DLD1 (cell line): ENCODE results near the gene PALS2.

Source experiments
- in situ Hi-C: cut with HindIII; loops from 2 replicates; pipeline ENCODE4 v1.10.0; 2017; ENCODE audit warnings: low sequenced_read_pairs

PALS2 gene, protein sequence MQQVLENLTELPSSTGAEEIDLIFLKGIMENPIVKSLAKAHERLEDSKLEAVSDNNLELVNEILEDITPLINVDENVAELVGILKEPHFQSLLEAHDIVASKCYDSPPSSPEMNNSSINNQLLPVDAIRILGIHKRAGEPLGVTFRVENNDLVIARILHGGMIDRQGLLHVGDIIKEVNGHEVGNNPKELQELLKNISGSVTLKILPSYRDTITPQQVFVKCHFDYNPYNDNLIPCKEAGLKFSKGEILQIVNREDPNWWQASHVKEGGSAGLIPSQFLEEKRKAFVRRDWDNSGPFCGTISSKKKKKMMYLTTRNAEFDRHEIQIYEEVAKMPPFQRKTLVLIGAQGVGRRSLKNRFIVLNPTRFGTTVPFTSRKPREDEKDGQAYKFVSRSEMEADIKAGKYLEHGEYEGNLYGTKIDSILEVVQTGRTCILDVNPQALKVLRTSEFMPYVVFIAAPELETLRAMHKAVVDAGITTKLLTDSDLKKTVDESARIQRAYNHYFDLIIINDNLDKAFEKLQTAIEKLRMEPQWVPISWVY

DNA sequence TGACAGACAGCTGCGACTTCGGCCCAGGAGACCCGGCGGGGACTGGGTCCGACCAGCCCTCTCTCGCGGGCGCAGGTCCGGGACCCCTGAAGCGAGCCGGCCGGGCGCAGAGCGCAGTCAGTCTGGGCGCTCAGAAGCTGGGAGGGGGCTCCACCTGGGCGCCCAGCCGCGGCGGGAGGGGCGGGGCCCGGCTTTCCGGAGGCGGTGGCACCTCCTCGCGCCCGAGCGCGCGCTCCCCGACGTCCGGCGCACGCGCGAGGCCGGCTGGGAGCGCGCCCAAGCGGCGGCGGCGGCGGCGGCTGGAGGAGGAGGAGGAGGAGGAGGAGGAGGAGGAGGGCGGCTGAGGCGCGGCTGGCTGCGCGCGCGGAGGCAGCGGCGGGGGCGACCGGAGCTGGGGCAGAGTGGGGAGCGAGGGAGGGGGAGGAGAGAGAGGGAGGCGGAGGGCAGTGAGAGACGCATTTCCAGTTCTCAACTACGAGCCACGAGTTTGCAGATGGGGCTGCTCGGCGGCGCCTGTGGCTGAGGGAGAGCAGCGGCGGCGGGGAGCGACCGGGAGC lies at the start of gene PALS2:
TSS of gene PALS2 (plus strand) at position 456 of the 557 bp plus-strand sequence. CDS start 50,216 bp downstream, outside the sequence.
- in situ Hi-C loops = no loop called here

DNA sequence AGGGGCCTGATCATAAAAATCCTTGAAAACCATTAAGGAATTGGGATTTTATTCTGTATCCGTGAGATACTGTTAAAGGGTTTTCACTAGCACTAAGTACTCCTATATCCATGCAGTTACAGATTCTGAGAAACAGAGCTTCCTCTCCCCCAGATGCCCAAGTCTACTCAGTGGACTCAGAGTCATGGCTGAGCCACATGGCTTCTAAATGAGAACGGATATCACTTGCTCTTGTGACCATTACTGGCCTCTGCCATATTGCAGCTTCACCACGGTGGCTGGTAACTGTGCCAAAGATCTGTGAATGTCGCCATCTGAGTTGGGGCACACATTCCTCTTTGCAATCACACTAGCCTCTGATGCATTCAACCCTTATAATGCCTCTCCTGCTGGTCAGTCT lies 42.0 kb upstream of the PALS2 start:
- in situ Hi-C loops = no loop called here

DNA sequence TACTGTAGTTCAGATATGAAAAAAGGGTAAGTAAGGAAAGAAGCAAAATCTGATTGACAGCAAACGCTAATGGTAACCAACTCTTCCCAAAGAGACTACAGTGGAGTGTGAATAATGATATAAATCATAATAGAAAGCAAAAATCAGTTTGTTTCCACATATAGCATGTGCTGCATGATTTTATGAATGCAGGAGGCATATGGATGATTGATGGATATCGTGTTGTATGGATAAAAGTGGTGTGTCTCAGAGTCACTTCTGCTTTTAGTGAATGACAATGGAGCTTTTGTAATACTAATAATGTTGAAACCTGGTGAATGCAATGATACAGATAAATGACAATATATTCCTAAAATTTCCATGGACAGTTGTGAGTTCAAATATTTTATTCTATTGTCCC lies 36.6 kb upstream of the PALS2 start:
- in situ Hi-C loops = no loop called here

DNA sequence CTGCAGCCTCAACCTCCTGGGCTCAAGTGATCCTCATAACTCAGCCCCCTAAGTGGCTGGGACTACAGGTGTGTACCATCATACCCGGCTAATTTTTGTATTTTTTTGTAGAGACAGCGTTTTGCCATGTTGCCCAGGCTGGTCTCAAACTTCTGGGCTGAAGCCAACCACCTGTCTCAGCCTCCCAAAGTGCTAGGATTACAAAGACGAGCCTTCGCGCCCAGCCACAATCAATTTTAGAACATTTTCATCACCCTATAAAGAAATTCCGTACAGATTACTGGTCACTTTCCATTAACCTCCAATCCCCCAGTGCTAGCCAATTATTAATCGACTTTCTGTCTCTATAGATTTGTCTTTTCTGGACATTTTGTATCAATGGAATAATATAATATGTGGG lies 32.3 kb upstream of the PALS2 start:
- in situ Hi-C loops = no loop called here

DNA sequence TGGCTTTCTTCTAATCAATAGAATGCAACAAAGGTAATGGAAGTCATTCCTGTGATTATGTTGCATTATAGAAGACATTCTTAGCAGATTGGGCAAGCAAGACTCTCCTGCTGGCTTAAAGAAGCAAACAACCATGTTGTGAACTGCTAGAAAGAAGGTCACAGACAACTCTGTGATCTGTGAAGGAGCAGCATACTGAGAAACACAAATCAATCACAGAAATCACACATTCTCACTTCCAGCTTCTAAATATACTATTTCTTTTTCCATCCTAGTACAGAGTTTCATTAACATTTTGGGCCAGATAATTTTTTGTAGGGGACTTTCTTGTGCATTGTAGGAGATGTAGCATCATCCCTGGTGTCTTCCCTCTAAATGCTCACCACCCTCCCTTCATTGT lies 28.0 kb upstream of the PALS2 start:
- in situ Hi-C loops = no loop called here

DNA sequence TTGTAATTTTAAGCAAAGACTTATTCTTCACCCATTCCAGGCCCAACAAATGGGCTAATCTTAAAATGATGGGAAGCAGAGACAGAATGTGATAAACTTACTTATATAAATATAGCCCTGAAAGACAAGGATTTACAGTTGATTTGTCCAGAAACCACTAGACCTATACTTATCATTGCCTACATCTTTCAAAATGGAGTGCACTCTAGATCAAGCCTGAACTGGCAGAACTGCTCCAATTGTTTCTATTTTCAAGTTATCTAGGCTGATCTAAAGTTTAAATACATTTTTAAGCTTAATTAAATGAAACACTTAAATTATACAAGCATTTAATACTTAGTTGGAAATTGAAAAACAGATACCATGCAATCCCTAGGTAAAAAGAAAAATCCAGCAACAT lies 24.9 kb upstream of the PALS2 start:
- in situ Hi-C loops = no loop called here

DNA sequence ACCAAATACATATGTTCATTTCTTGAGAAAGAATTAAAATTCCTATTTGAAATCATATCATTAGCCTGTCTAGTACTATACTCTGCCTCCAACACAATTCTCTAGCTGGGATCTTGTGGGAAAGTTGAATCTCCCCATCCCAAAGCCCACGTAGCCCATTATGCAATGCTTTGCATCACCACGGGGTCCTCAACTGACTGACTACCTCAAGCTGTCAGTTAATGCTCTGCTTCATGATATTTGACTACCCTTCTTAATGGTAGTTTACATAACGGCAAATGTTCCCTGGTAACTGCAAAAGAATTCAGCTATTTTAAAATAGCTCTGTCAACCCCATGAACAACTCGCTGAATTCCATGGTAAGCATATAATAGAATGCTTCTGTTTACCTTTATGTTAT lies 23.3 kb upstream of the PALS2 start:
- in situ Hi-C loops = no loop called here

DNA sequence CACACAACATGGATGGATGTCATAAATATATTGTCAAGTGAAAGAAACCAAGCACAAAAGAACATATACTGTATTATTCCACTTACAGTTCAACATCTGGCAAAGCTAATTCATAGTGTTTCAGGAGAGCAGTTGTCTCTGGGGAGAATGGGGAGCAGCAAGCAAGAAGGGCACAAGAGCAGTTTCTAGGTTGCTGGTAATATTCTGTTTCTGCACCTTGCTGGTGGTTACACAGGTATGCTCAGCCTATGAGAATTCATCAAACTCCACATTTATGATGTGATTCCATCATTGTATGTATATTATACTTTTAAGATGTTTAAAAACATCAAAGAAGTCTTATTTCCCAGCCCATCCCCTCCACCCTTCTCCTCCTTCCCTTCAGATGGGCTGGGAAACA lies 18.1 kb upstream of the PALS2 start:
- in situ Hi-C loops = no loop called here

DNA sequence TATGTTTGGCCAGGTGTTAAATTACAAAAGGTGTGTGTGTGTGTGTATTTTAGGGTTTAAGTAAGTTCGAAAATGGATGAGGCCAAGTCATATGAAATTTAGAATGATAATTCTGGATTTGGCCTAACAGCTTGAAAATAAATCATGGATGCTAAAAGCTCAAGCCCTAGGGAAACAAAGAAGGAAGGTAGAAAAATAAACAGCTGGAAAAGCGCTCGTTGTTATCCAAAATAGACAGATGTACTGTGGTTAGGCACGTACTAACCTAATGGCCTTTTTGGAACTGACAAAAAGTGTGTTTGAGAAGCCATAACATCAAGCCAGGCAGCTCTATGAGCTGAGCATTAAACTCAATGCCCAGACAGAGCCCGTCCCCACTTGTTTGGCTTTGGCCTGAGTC lies 17.5 kb upstream of the PALS2 start:
- in situ Hi-C loops = no loop called here

DNA sequence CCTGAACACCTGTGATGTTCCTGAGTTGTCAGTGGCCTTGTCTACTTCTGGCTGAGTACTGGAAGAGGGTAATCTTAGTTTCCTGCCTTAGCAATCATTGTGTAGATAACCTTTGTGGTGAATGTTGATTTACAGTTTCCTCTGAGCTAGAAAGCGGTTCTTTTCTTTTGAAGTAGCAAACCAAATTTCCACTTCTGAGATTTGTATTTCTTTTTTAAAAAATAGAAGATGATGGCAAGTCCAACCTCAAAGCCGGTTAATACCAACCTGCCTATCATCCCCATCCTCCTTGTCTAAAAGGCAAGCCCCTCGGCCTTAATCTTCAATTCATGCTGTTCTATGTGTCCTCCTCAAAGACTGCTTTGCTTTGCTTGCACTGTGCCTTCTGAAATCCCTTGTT lies 12.5 kb upstream of the PALS2 start:
- in situ Hi-C loops = no loop called here

DNA sequence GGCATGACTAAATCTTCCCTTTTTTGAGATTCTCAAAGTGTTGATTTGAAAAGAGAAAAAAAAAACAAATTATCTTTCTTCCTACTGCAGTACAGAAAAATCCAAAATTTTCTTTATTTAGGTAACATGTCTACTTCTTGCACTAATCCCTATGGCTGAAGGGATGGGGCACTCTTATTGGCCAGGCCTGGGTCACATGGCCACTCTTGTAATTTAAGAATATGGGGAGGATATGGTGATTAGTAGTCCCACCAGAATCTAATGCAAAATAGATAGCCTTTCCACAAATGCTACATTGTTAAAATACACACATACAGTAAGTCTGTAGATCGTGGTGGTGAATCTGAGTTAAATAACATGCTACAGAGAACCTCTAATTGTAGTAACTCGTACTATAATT lies 7.0 kb upstream of the PALS2 start:
- in situ Hi-C loops = no loop called here

DNA sequence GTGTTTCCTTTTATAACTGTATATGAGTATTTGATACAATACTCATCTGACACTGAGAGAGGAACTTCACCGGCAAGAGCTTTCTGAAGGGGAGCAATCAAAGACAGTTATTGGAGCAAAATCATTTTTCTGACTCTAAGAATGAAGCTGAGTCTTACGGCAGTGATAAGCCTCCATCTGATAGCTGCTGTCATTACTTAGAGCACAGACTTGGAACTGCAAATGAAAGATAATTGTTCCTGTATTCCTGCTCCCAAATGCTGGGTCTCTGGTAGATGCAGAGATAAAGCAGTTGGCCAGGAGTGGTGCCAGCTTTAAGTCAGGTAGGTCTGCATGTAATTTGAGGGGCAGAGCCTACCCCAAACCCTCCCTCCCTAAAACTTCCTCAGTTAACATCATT lies 2.3 kb upstream of the PALS2 start:
- in situ Hi-C loops = no loop called here

DNA sequence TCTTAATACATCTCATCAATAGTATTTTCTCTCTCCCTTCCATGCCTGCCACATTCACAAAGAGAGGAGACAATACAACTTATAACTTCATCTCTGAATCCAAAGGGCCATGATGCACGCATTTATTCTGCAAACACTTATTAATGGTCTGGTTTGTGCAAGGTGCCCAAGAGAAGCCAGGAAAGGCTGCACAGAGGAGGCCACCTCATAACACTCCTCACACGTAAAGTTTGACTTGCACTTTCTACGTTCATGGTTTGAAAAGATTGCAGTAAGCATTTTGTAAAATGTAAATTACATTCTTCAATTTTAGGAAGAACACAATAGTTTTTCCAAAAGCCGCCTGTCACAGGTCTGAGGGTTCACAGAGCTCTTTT lies 1.2 kb upstream of the PALS2 start:
- in situ Hi-C loops = no loop called here

DNA sequence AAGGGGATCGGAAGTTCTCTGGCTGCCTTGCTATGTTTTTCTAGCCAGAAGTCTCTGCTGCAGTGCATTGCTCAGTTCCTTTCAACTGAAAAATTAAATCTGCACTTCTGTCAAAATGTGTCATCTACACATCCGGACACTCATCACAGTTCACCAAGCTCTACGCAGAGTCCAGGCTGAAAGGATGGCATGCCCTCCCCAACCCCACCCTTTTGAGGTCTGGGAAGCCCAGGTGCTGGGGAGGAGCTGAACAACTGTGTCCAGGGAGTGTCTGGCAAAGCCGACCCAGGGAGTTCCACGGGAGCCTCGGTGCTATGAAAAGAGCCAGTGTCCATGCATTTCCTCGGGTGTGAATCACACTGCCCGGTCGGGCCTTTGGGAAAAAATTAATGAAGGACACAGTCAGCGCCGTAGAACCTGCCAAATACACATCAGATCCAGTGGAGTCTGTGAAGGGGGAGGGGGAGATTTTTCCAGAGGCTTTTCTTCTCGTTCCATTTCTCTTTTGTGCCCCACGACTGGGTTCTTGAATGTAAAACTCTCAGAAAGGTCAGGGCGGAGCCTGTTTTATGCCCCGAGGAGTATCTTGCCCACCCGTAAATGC lies 757 bp upstream of the PALS2 start:
- in situ Hi-C loops = no loop called here

DNA sequence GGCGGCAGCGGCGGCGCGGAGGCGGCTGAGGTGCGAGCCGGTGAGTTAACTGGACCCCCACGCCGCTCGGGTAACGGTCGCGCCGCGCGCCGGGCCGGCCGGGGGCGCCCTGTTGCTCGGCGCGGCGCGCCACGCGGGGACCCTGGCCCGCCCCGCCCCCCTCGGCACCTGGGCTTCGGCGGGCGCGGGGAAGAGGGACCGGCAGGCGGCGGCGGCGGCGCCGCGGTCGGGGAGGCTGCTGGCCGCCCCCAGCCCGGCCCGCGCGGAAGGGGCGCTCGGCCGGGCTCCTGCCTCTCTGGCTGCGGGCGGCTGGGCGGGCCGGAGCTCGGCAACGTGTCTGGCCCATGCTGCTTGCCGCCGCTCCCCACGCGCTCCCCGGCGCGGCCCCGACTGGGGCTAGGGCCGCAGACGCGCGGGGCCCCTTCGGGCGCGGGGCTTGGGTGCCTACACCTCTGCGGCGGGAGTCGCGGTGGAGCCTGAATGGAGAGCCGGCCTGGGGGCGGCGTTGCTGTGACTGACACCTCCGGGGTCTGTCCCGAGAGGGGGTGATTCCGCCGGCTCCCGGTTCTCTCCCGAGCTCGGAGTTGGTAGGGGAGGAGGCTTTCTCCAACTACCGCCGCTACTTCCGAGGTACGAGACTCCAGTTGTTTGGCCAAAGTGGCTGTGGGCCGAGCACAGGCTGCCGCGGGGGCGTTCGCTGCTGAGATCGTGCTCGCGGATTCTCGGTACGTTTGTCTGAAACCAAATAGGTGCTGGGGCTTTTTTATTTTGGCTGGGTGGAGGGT lies 494 bp downstream of the PALS2 start:
- in situ Hi-C loops = no loop called here

DNA sequence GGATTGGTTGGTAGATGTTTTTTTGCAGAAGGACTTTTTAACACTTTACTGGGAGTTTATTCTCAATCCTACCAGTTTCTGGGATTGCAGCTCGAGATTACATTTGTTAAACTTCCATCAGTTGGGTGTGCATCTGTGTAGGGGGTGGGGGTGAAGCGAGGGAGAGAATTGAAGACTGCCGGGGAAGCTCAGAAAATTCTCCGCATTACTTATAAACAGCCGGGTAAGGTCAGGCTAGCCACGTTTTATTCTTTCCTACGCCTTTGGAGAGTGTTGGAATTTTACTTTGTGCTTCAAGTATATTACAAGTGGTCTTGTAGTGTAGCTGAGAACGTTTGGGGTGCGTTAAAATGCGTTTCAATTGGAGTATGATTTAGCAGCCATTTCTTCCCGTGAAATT lies 1.1 kb downstream of the PALS2 start:
- in situ Hi-C loops = no loop called here

DNA sequence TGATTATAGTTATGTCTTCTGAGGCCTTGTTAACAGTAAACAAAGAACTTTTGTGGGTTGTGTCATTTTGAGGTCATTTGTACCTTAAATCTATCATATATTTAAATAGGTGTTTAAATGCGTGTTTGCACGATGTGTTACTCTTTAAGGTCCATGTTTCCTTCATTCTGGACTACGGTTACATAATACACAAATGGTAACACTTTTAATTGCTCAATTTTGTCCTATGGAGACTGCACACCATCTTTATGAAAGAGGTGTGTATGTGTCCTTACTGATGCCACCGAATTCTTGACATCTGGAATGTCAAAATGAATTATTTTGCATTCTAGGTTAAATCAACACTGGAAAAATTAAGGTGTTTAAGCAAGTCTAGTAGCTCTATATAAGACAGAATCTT lies 1.7 kb downstream of the PALS2 start:
- in situ Hi-C loops = no loop called here

DNA sequence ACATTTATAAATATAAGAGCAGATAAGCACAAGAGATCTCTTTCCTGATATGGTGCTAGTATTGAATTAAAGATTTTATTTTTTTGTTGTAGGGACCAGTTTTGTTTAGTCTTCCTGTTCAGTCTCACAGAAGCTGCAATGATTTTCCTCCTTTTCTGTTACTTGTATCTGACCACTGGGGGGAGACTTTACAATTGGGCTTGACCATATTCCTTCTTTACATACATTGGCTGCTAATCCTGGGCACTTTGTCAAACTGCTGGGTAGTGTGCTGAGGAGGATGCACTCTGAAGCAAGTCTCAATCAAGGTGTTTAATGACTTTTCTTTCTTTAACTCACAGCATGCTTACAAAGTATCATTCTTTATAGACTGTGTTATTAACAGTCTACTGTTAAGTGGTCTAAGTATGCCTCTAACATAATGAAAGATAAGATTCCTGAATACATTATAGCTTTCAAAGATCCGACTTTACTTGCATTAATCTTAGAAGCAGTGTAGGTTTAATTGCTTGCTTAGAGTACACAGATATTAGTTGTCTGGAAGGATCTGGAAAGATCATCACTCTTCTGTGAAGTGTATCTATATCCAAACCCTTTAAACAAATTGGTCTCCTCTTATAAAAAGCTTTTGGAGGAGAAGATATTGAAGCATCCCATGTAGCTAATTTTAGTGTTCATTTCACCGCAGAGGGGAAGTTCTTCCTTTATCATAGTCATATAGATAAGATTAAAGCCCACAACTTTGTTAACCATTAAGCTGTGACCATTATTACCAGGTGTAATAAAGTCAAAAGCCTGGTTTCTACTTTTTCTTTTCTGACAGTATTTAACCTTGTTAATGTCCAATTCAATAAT lies 3.1 kb downstream of the PALS2 start:
- in situ Hi-C loops = no loop called here

DNA sequence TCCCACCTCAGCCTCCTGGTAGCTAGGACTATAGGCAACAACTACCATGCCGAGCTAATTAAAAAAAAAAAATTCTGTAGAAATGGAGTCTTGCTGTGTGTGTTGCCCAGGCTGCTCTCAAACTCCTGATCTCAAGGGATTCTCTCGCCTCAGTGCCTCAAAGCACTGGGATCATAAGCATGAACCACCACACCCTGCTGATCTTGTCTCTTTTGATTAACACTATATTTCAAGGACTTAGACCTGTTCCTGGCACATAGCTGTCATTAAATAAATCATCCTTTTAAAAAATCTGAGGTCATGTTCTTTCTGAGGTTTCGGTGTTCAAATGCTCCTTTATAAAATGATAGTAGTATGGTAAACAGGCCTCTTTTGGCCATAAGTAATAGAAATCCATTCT lies 4.8 kb downstream of the PALS2 start:
- in situ Hi-C loops = no loop called here

DNA sequence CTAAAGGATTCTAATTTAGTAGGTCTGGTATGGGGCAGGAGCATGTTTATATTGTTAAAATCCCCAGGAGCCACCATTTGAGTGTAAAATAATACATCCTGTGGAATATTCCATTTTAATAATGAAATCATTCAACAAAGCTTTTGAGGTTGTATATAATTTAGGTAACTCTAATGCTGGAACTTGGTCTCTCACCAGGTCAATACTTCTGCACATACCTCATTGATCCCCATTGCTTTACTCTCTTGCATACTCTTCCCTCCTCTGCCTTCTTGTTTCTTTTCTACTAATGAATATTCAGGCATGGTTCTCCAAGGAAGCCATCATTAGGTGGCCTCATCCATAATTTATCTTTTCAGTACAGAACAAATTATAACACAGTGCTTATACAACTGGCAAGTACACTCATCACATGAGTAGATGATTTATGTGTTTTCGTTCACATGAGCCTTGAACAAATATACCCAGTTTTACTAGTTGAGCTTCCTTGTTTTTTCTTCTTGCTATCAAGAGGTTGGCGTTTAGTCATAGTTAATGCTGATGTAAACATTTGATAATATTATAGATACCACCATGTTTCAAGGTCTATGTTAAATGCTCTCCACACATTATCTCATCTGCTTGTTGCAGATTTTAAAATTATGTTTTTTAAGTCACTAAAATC lies 7.2 kb downstream of the PALS2 start:
- in situ Hi-C loops = no loop called here
